H54 (cell line): ENCODE data around the gene SLC44A2.

ENCODE experiments used
- DNase-seq: peaks from one replicate; pipeline ENCODE4 v3.0.0; 2011; ENCODE audit warnings: low spot score, mixed read lengths; ENCODE audit not compliant: insufficient read length
- FAIRE-seq: peaks from 3 replicates; lab custom pipeline; 2011; peaks lifted over from hg19 to GRCh38; lab: Jason Lieb, UNC
- POLR2A ChIP-seq: IDR thresholded peaks from 2 replicates; pipeline ENCODE4 v1.6.1; 2011; ENCODE audit warnings: low read depth, mild to moderate bottlenecking, low read length

SLC44A2 gene

DNA sequence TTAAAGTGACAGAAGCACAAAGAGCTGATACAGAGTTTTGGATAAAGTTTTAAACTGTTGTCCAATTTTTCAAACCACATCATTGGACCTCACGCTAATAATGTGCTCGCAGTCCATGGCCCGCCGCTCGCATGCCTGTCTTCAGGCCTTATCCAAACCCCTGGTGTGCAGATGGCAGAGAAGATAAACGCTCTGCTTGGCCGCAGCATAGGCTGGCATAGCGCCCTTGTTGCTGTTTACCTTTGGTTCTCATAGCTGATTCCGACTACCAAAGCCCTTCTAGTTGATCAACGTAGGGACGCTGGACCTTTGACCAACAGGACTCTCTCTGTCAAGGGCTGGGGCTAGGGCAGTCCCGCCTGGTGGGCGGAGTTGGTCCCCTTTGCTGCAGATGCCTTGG is 52.4 kb downstream of the SLC44A2 start:
- TF ChIP-seq POLR2A: no peak
- no peak for FAIRE-seq
- DNase-seq: no peak

DNA sequence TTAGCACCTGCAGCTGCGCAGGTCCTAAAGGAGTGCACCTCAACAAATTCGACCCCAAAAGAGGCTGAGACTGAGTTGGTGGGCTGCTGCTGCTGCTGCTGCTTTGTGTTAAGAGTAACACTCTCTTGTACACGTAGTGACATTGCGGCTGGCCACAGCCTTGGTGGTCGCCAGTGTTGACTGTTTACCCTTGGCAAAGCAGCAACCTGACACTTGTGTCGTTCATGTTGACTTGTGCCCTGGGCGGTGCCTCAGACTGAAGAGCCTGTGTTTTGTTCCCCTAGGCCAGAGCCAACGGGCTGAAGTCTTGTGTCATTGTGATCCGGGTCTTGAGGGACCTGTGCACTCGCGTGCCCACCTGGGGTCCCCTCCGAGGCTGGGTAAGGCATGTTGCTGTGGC is 53.5 kb downstream of the SLC44A2 start:
- no peak for FAIRE-seq
- DNase-seq: no peak
- no peak for TF ChIP-seq POLR2A

GRCh38 chr19:10679743-10680142 is 54.4 kb downstream of the SLC44A2 start:
- TF ChIP-seq POLR2A: no peak

DNA sequence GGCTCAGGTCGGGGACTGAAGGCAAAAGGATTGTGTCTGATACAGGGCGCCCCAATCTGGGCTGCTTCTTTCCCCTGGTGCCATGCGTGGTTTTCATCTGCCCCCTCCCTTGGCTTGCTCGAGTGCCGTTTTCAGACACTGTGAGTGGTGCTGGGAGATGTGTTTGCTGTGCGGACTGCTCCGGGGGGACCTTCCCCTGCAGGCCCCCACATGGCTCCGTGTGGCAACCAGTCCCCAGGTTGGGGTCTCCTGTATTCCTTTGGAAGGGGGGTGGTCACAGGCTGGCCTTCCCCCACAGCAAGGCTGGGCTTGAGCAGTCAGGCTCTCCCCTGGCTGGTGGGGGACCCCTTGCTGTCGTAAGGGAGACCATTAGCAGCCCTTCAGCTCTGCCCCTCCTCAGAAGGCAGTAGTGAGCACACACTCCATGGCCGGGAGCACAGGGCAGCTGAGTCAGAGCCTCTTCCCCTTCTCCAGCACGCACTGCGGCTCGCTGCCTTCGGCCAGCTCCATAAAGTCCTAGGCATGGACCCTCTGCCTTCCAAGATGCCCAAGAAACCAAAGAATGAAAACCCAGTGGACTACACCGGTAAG is 55.3 kb downstream of the SLC44A2 start:
- TF ChIP-seq POLR2A: no peak
- FAIRE-seq (no peak), DNase-seq (no peak)

More at GRCh38 chr19:10679743-10680142, 54.4 kb downstream of the SLC44A2 start:
- FAIRE-seq (no peak), DNase-seq (no peak)

- no peak for TF ChIP-seq POLR2A
- FAIRE-seq (no peak), DNase-seq (no peak)
Observed at GRCh38 chr19:10681658-10682057, 56.3 kb downstream of the SLC44A2 start.

DNA sequence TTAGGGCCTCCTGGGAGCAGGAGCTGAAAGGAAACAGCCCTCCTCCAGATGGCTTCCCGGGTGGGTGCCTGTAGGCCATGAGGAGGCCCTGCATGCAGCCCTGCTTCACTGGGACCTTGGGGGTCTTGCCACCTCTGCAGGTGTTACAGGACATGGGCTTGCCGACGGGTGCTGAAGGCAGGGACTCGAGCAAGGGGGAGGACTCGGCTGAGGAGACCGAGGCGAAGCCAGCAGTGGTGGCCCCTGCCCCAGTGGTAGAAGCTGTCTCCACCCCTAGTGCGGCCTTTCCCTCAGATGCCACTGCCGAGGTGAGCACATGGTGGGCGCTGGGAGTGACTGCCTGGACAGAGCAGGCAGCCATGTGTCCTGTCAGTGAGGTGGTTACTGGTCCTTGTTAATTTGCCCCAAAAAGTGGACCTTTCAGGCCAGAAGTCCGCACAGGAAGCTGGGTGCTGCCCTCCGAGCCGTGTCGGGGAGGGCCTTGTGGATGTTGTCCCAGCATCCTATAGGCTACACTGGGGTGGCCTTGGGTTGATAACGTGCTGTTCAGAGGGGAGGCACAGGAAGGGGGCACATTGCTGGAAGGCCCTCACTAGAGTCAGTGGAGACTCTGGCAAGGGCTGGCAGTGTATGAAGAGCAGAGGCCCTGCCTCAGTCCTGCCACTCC is 57.2 kb downstream of the SLC44A2 start:
- FAIRE-seq: no peak
- DNase-seq: no peak
- TF ChIP-seq POLR2A: no peak

- DNase-seq: no peak
Observed at GRCh38 chr19:10683064-10683426, 57.7 kb downstream of the SLC44A2 start.

GRCh38 chr19:10683582-10683981 is 58.2 kb downstream of the SLC44A2 start:
- no peak for FAIRE-seq
- no peak for DNase-seq
- no peak for TF ChIP-seq POLR2A

More at GRCh38 chr19:10683064-10683426, 57.7 kb downstream of the SLC44A2 start:
- no peak for TF ChIP-seq POLR2A
- FAIRE-seq: no peak

- no peak for DNase-seq
- no peak for FAIRE-seq
- no peak for TF ChIP-seq POLR2A
Observed at GRCh38 chr19:10685210-10685609, 59.9 kb downstream of the SLC44A2 start.

DNA sequence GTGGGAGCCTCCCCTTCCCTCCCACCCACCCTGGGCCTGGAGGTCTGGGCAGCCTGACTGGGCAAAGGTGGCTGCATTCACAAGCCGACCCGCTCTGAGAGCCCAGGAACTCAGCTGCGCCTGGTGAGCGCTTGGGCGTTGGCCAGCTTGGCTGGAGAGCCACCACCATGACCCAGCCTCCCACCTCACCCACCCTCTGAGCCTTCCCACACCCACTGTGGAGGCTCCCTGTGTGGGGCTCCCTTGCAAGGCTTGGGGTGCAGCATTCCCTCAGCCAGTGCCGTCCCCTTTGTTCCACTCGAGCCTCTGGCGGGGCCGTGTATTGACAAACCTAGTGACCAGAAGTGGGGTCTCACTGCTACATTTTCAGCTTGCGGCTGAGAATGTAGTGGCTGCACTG is 60.8 kb downstream of the SLC44A2 start:
- TF ChIP-seq POLR2A: no peak
- FAIRE-seq: no peak

GRCh38 chr19:10686661-10687517 is 61.5 kb downstream of the SLC44A2 start:
- FAIRE-seq (no peak), DNase-seq (peak; percentile 60)
- TF ChIP-seq POLR2A: no peak

More for the DNA sequence above, 60.8 kb downstream of the SLC44A2 start:
- DNase-seq: no peak

GRCh38 chr19:10687518-10688288 is 62.4 kb downstream of the SLC44A2 start:
- FAIRE-seq (no peak), DNase-seq (no peak)
- TF ChIP-seq POLR2A: no peak

DNA sequence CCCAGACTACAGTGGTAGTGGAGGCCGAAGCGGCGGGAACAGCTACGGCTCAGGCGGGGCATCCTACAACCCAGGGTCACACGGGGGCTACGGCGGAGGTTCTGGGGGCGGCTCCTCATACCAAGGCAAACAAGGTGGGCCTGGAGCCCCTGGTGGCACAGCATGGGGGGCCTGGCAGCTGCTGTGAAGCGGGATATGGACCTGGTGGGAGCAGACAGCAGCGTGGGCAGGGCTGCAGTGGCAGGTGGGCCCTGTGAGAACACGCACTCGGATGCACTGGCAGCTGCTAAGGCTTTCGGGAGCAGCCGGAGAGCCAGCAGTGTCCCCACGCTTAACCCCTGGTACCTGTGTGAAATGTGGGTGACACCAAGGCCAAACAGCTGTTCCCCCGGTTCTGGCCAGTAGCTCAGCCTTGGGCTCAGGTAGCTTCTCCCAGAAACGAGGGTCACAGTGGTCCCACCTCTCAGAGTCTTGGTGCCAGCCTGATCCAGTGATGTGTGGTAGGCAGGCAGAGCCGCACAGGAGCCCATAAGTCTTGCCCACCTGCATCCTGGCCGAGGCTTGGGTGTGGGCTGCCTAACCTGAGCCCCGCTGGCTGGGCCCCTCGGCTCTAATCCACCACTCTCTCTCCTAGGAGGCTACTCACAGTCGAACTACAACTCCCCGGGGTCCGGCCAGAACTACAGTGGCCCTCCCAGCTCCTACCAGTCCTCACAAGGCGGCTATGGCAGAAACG is 63.4 kb downstream of the SLC44A2 start:
- no peak for FAIRE-seq
- DNase-seq: no peak
- TF ChIP-seq POLR2A: no peak
